ENCODE measurements around the gene ABCA7.

The ABCA7 gene

GRCh38 chr19:1089126-1089771 is 49.3 kb downstream of the ABCA7 start:
- no peak for DNase-seq

GRCh38 chr19:1089891-1090290 is 50.0 kb downstream of the ABCA7 start:
- no peak for DNase-seq

- DNase-seq: no peak
Observed at GRCh38 chr19:1090731-1091543, 51.0 kb downstream of the ABCA7 start.

GRCh38 chr19:1091544-1092175 is 51.8 kb downstream of the ABCA7 start:
- DNase-seq: no peak

GRCh38 chr19:1093330-1093729 is 53.4 kb downstream of the ABCA7 start:
- DNase-seq: no peak

- DNase-seq: no peak
Observed at GRCh38 chr19:1093811-1094553, 54.1 kb downstream of the ABCA7 start.

- no peak for DNase-seq
Observed at GRCh38 chr19:1094655-1094977, 54.7 kb downstream of the ABCA7 start.

- DNase-seq: peak; percentile 99
Observed at GRCh38 chr19:1094978-1095701, 55.2 kb downstream of the ABCA7 start, which contains the start of gene POLR2E. POLR2E (minus strand) TSS chr19:1095375; CDS start chr19:1095315, 60 bp downstream.

GRCh38 chr19:1097810-1098176 is 57.9 kb downstream of the ABCA7 start:
- DNase-seq: no peak

- DNase-seq: no peak
Observed at GRCh38 chr19:1098177-1099051, 58.5 kb downstream of the ABCA7 start.

GRCh38 chr19:1101337-1101698 is 61.4 kb downstream of the ABCA7 start:
- DNase-seq: no peak

- DNase-seq: no peak
Observed at GRCh38 chr19:1102407-1103131, 62.7 kb downstream of the ABCA7 start.

GRCh38 chr19:1103132-1103707 is 63.3 kb downstream of the ABCA7 start:
- DNase-seq: no peak

GRCh38 chr19:1103708-1104310 is 63.9 kb downstream of the ABCA7 start, which contains the start of gene GPX4:
GPX4 (plus strand) TSS chr19:1103994; CDS start chr19:1104044, 50 bp downstream.
- peak; percentile 100 for DNase-seq

- peak; percentile 87 for DNase-seq
Observed at GRCh38 chr19:1104311-1105007, 64.6 kb downstream of the ABCA7 start.

- peak; percentile 79 for DNase-seq
Observed at GRCh38 chr19:1105008-1105872, 65.3 kb downstream of the ABCA7 start.

GRCh38 chr19:1105873-1106840 is 66.2 kb downstream of the ABCA7 start:
- no peak for DNase-seq

Data from eye (tissue), 1 donor.